H9 (cell line): ENCODE measurements around the gene INPP5J. TPM values are rescaled to one million over a fixed set of nuclear protein-coding genes. Genes with fewer than 3 reads are reported as not detected.

Source experiments
- DNase-seq: peaks from one replicate; pipeline ENCODE4 v3.0.0-alpha.2; 2017
- H2AFZ ChIP-seq: one replicate; pipeline ENCODE4 v1.6.1; 2013; ENCODE audit warnings: mild to moderate bottlenecking, low read length, control low read depth, moderate library complexity
- H2AK5ac ChIP-seq: 2 replicates; pipeline ENCODE4 v1.6.1; 2013; ENCODE audit warnings: low read length, control low read depth, mixed read lengths; ENCODE audit not compliant: insufficient read length
- H2BK120ac ChIP-seq: one replicate; pipeline ENCODE4 v1.6.1; 2013; ENCODE audit warnings: low read depth, mild to moderate bottlenecking, low read length, control low read depth, inconsistent platforms; ENCODE audit not compliant: poor library complexity, severe bottlenecking
- H2BK12ac ChIP-seq: 2 replicates; pipeline ENCODE4 v1.6.1; 2013; ENCODE audit warnings: low read length, control low read depth, mixed read lengths, low read depth; ENCODE audit not compliant: insufficient read length
- H2BK15ac ChIP-seq: 2 replicates; pipeline ENCODE4 v1.6.1; 2013; ENCODE audit warnings: low read depth, low read length, control low read depth
- H2BK20ac ChIP-seq: one replicate; pipeline ENCODE4 v1.6.1; 2013; ENCODE audit warnings: low read depth, mild to moderate bottlenecking, low read length, control low read depth, inconsistent platforms; ENCODE audit not compliant: poor library complexity, severe bottlenecking
- H2BK5ac ChIP-seq: 2 replicates; pipeline ENCODE4 v1.6.1; 2013; ENCODE audit warnings: low read length, control low read depth, mixed read lengths; ENCODE audit not compliant: insufficient read length
- H3K14ac ChIP-seq: 2 replicates; pipeline ENCODE4 v1.6.1; 2013; ENCODE audit warnings: low read length, control low read depth; ENCODE audit not compliant: insufficient read depth
- H3K18ac ChIP-seq: 2 replicates; pipeline ENCODE4 v1.6.1; 2013; ENCODE audit warnings: low read depth, mild to moderate bottlenecking, mixed read lengths, low read length, control low read depth; ENCODE audit not compliant: insufficient read length
- H3K23ac ChIP-seq: 2 replicates; pipeline ENCODE4 v1.6.1; 2013; ENCODE audit warnings: low read length, control low read depth, mixed read lengths, low read depth; ENCODE audit not compliant: insufficient read length
- H3K23me2 ChIP-seq: 2 replicates; pipeline ENCODE4 v1.6.1; 2013; ENCODE audit warnings: low read depth, mild to moderate bottlenecking, mixed read lengths, low read length, control low read depth; ENCODE audit not compliant: insufficient read length, poor library complexity, severe bottlenecking
- H3K27ac ChIP-seq: 2 replicates; pipeline ENCODE4 v1.5.1; 2013; ENCODE audit warnings: low read length, control low read depth, mixed read lengths, low read depth; ENCODE audit not compliant: insufficient read length
- H3K27me3 ChIP-seq: 2 replicates; pipeline ENCODE4 v1.6.1; 2013; ENCODE audit warnings: low read length, control low read depth, inconsistent platforms; ENCODE audit not compliant: insufficient read depth
- H3K4ac ChIP-seq: 2 replicates; pipeline ENCODE4 v1.6.1; 2013; ENCODE audit warnings: low read depth, mild to moderate bottlenecking, control low read depth, inconsistent platforms, low read length, moderate library complexity
- H3K4me1 ChIP-seq: 2 replicates; pipeline ENCODE4 v1.6.1; 2013; ENCODE audit warnings: low read length, control low read depth, inconsistent platforms; ENCODE audit not compliant: insufficient read depth
- H3K4me2 ChIP-seq: 2 replicates; pipeline ENCODE4 v1.6.1; 2013; ENCODE audit warnings: low read length, control low read depth, mixed read lengths; ENCODE audit not compliant: insufficient read length, insufficient read depth
- H3K56ac ChIP-seq: 2 replicates; pipeline ENCODE4 v1.6.1; 2013; ENCODE audit warnings: low read depth, mild to moderate bottlenecking, mixed read lengths, low read length, control low read depth; ENCODE audit not compliant: insufficient read length
- H3K79me1 ChIP-seq: 2 replicates; pipeline ENCODE4 v1.6.1; 2013; ENCODE audit warnings: low read depth, mild to moderate bottlenecking, moderate library complexity, low read length, control low read depth, inconsistent platforms; ENCODE audit not compliant: insufficient read depth, poor library complexity, severe bottlenecking
- H3K79me2 ChIP-seq: 2 replicates; pipeline ENCODE4 v1.6.1; 2013; ENCODE audit warnings: low read length, control low read depth, inconsistent platforms; ENCODE audit not compliant: insufficient read depth
- H3K9ac ChIP-seq: 2 replicates; pipeline ENCODE4 v1.6.1; 2013; ENCODE audit warnings: low read length, control low read depth, mixed read lengths; ENCODE audit not compliant: insufficient read length; ENCODE audit errors: extremely low read depth
- H3K9me3 ChIP-seq: one replicate; pipeline ENCODE4 v1.6.1; 2013; ENCODE audit warnings: low read depth, low read length, inconsistent platforms; ENCODE audit not compliant: control insufficient read depth
- H3T11ph ChIP-seq: one replicate; pipeline ENCODE4 v1.6.1; 2013; ENCODE audit warnings: mild to moderate bottlenecking, low read length, control low read depth, inconsistent platforms
- H4K20me1 ChIP-seq: one replicate; pipeline ENCODE4 v1.6.1; 2013; ENCODE audit not compliant: control insufficient read depth, insufficient read length, insufficient read depth
- H4K5ac ChIP-seq: 2 replicates; pipeline ENCODE4 v1.6.1; 2013; ENCODE audit warnings: low read depth, mild to moderate bottlenecking, mixed read lengths, low read length, control low read depth; ENCODE audit not compliant: insufficient read length
- H4K8ac ChIP-seq: replicated peaks from 2 replicates; pipeline ENCODE4 v1.6.1; 2013; ENCODE audit warnings: low read length, control low read depth, mixed read lengths, low read depth; ENCODE audit not compliant: insufficient read length
- H4K91ac ChIP-seq: 2 replicates; pipeline ENCODE4 v1.6.1; 2013; ENCODE audit warnings: low read depth, mild to moderate bottlenecking, moderate library complexity, mixed read lengths, low read length, control low read depth; ENCODE audit not compliant: insufficient read length
- H3K27ac Mint-ChIP-seq, 3 experiments: 2 replicates in 2 of 3; 3 replicates in 1 of 3; pipeline ENCODE4 v1.8.0; 2020 to 2021; ENCODE audit warnings: mixed read lengths in 3 of 3, mild to moderate bottlenecking in 1 of 3, moderate library complexity in 1 of 3
- H3K27me3 Mint-ChIP-seq: 2 replicates; pipeline ENCODE4 v1.8.0; 2021; ENCODE audit warnings: low read depth, mild to moderate bottlenecking, moderate library complexity, mixed read lengths
- H3K36me3 Mint-ChIP-seq, 3 experiments: 2 replicates in 2 of 3; 3 replicates in 1 of 3; pipeline ENCODE4 v1.8.0; 2020 to 2021; ENCODE audit warnings: low read depth in 3 of 3, mixed read lengths in 3 of 3; ENCODE audit not compliant: insufficient read depth in 1 of 3
- H3K4me1 Mint-ChIP-seq, 2 experiments: 2 replicates each; pipeline ENCODE4 v1.8.0; 2020; ENCODE audit warnings: mixed read lengths in 2 of 2
- H3K4me3 Mint-ChIP-seq, 2 experiments: 2 replicates in 1 of 2; 3 replicates in 1 of 2; pipeline ENCODE4 v1.8.0; 2020 to 2021; ENCODE audit warnings: mild to moderate bottlenecking in 2 of 2, mixed read lengths in 2 of 2, moderate library complexity in 1 of 2
- H3K9me3 Mint-ChIP-seq, 2 experiments: 2 replicates in 1 of 2; 3 replicates in 1 of 2; pipeline ENCODE4 v1.8.0; 2020; ENCODE audit warnings: mild to moderate bottlenecking in 2 of 2, mixed read lengths in 2 of 2, moderate library complexity in 1 of 2
- total RNA-seq: library from RNA; stranded (reverse); gene quantifications from 2 replicates; pipeline ENCODE4 v1.2.1, GENCODE V29; 2021
- TF ChIP-seq, protein P1 (sequence below): fragments of 200-600 bp; sonication (generic); conservative IDR thresholded peaks from 3 replicates; pipeline ENCODE4 v1.8.0; 2021; ENCODE audit warnings: antibody characterized with exemption, mild to moderate bottlenecking

INPP5J gene
- total RNA-seq, 1 experiment from 2014 or later: 4.9 TPM

DNA sequence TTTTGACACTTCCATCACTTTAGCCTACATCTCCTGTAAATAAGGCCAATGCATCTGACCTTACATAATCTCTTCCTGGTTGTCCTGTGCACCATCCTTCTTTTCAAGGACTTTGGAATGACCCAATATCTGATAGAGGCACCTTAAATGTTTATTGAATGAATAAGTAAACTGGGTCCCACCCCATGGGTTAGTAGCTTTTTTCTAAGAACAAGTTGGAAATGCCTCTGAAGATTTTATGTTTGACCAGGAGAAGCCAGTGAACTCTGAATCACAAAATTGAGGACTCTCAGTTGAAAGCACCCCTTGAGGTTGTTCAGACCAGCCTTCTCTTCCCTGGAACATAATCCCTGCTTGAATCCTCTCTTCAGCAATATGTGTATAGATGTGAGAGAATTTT, 38.6 kb downstream of the INPP5J start:
- H3K9me3 Mint-ChIP-seq: no peaks in the 10 kb centered on the region
- no peak overlapping the region for H3K56ac ChIP-seq
- no peak overlapping the region for H4K5ac ChIP-seq
- H3K14ac ChIP-seq: no peak overlapping the region
- H4K20me1 ChIP-seq: no peaks in the 10 kb centered on the region
- peaks cover 3% of the 10 kb centered on the region for H3K79me1 ChIP-seq
- no peak overlapping the region for H2AK5ac ChIP-seq
- no peak overlapping the region for H3K18ac ChIP-seq
- TF ChIP-seq, protein P1, sequence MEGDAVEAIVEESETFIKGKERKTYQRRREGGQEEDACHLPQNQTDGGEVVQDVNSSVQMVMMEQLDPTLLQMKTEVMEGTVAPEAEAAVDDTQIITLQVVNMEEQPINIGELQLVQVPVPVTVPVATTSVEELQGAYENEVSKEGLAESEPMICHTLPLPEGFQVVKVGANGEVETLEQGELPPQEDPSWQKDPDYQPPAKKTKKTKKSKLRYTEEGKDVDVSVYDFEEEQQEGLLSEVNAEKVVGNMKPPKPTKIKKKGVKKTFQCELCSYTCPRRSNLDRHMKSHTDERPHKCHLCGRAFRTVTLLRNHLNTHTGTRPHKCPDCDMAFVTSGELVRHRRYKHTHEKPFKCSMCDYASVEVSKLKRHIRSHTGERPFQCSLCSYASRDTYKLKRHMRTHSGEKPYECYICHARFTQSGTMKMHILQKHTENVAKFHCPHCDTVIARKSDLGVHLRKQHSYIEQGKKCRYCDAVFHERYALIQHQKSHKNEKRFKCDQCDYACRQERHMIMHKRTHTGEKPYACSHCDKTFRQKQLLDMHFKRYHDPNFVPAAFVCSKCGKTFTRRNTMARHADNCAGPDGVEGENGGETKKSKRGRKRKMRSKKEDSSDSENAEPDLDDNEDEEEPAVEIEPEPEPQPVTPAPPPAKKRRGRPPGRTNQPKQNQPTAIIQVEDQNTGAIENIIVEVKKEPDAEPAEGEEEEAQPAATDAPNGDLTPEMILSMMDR: no peak
- no peak overlapping the region for H2BK120ac ChIP-seq
- H3K4me2 ChIP-seq: peak overlapping the region; percentile 93
- H3K9ac ChIP-seq: no peak overlapping the region
- H3T11ph ChIP-seq: no peak overlapping the region
- peaks cover 5% of the 10 kb centered on the region for H3K23me2 ChIP-seq
- no peaks in the 10 kb centered on the region for H3K9me3 ChIP-seq
- H2BK20ac ChIP-seq: no peak overlapping the region
- no peak overlapping the region for H4K91ac ChIP-seq
- H3K27me3 ChIP-seq: no peaks in the 10 kb centered on the region
- H3K4ac ChIP-seq: no peak overlapping the region
- H2BK5ac ChIP-seq: no peak overlapping the region
- peaks cover 3% of the 10 kb centered on the region for H3K79me2 ChIP-seq
- H3K27me3 Mint-ChIP-seq: peaks cover 35% of the 10 kb centered on the region
- no peak overlapping the region for H3K27ac Mint-ChIP-seq
- no peak overlapping the region for H2AFZ ChIP-seq
- H2BK12ac ChIP-seq: no peak overlapping the region
- no peak overlapping the region for H2BK15ac ChIP-seq
- peak overlapping the region; percentile 93 to 96; a peak in 4 of 5 replicates for H3K4me3 Mint-ChIP-seq
- H4K8ac ChIP-seq: no peak overlapping the region
- peaks cover 3 to 15% (median 4%) of the 10 kb centered on the region in 3 experiments; a peak in 5 of 7 replicates for H3K36me3 Mint-ChIP-seq
- no peak for DNase-seq
- peaks cover 8 to 9% of the 10 kb centered on the region in 2 experiments for H3K4me1 Mint-ChIP-seq
- H3K23ac ChIP-seq: no peak overlapping the region
- peaks cover 2% of the 10 kb centered on the region; the same call in 1 of the 2 replicates for H3K4me1 ChIP-seq
- no peak overlapping the region for H3K27ac ChIP-seq
